ENCODE results near the gene TSPYL4. TPM values are rescaled to one million over a fixed set of nuclear protein-coding genes. Genes with fewer than 3 reads are reported as not detected.

Gene TSPYL4
- 13.6 to 15.3 TPM (median 14.2 TPM) in 3 replicates for total RNA-seq (2021)
- Bru-seq, nascent RNA = percentile 94 among the genes with signal in this experiment
- long read RNA-seq, experiment 1, full-length matches to known transcripts = 40 of 69 reads
- long read RNA-seq, experiment 1, partial matches to known transcripts = 0 of 69 reads
- long read RNA-seq, experiment 1, other reads (novel, unspliced or antisense) = 29 of 69 reads
- long read RNA-seq, experiment 2, full-length matches to known transcripts = 15 of 19 reads
- long read RNA-seq, experiment 2, partial matches to known transcripts = 0 of 19 reads
- long read RNA-seq, experiment 2, other reads (novel, unspliced or antisense) = 4 of 19 reads
- long read RNA-seq, experiment 3, full-length matches to known transcripts = 1 of 1 reads
- long read RNA-seq, experiment 3, partial matches to known transcripts = 0 of 1 reads
- long read RNA-seq, experiment 3, other reads (novel, unspliced or antisense) = 0 of 1 reads

DNA sequence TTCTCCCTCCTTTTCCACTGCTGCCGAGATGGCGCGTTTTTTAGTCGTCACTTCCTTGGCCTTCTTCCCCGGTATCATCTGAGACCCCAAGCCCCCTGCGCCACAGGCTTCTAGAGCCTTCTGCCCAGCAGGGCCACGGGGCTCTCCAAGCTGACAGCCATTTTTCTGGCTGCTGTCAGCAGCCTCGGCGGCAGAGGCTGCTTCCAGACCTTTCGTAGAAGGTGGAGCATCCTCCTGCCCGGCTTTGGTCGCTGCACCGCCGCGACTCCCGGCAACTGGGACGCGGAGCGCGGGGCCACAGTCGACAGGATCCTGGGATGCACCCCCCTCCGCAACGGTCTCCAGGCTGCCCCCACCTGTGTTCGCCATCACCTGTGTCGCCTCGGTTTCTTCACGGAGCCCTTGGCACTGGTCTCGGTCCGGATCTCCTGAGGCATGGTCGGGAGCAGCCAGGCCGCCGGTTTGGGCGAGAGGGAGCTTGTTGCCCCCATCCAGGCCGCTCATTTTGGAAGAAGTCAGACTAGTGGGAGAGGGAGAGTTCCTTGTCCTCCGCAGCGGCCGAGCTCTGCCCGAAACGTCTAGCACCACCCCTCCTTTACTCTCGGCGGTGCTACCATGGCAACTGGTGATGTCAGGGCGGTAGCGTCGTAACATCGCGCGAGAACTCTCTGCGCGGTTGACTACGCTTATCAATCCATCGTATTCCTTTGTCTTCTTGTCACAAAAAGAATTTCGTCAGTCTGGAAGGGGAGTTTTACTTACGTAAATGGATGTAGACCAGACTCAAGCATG, at the start of gene TSPYL4:
Gene TSPYL4 (minus strand): TSS at position 571 of the 792 bp plus-strand sequence. CDS start 67 bp downstream, at position 504.
- Mint-ChIP-seq H3K9me3 (no peaks in the 10 kb centered on the region), H3K4me1 (peaks cover 27% of the 10 kb centered on the region; the same call in 1 of the 2 replicates), H3K27me3 (ENCODE audit: low read depth) (no peaks in the 10 kb centered on the region), H3K27ac (no peak within 1 kb of the TSS), H3K36me3 (peaks cover 3% of the 10 kb centered on the region; the same call in 1 of the 2 replicates), H3K4me3 (no peak within 1 kb of the TSS)
- CTCF ChIA-PET = interaction anchor here (0.6 to 1.6 kb wide), 4 partner anchors 15 to 307 kb away, joined by 3 to 6 read pairs (median 4); no protein-coding TSS in a partner anchor
- ATAC-seq (peak; percentile 95), DNase-seq (ENCODE audit: low spot score) (peak; percentile 91)
- POLR2A ChIA-PET = interaction anchor here (0.7 to 1.5 kb wide), 7 partner anchors 15 to 318 kb away, joined by 3 to 9 read pairs (median 3); partner anchors contain the start of genes RWDD1 and TSPYL1
- TF ChIP-seq GABPB1 (CRISPR knock-in tag; IDR thresholded peaks at IDR 0.05) (0 out of 2 replicates have a peak, but pooled peaks have one; percentile 68), ZBTB21 (CRISPR knock-in tag; IDR thresholded peaks at IDR 0.05; ENCODE audit: borderline replicate concordance) (no peak), FOXK1 (CRISPR knock-in tag; IDR thresholded peaks at IDR 0.05) (peak; percentile 41; the same call in 1 of the 2 replicates), CREB1 (CRISPR knock-in tag; IDR thresholded peaks at IDR 0.05) (no peak), CREM (CRISPR knock-in tag; IDR thresholded peaks at IDR 0.05) (peak; percentile 65), GRHL2 (CRISPR knock-in tag; IDR thresholded peaks at IDR 0.05; ENCODE audit: insufficient replicate concordance, severe bottlenecking) (no peak), FOXP1 (CRISPR knock-in tag; IDR thresholded peaks at IDR 0.05; ENCODE audit: borderline replicate concordance) (peak; percentile 68; the same call in 1 of the 2 replicates), ESRRA (CRISPR knock-in tag; IDR thresholded peaks at IDR 0.05; ENCODE audit: borderline replicate concordance) (no peak), SMAD4 (CRISPR knock-in tag; IDR thresholded peaks at IDR 0.05) (no peak), SMAD3 (CRISPR knock-in tag; IDR thresholded peaks at IDR 0.05; ENCODE audit: borderline replicate concordance) (peak; percentile 75), ZNF121 (CRISPR knock-in tag; IDR thresholded peaks at IDR 0.05) (no peak), JUN (CRISPR knock-in tag; IDR thresholded peaks at IDR 0.05) (no peak)
- TF ChIP-seq, protein P1, sequence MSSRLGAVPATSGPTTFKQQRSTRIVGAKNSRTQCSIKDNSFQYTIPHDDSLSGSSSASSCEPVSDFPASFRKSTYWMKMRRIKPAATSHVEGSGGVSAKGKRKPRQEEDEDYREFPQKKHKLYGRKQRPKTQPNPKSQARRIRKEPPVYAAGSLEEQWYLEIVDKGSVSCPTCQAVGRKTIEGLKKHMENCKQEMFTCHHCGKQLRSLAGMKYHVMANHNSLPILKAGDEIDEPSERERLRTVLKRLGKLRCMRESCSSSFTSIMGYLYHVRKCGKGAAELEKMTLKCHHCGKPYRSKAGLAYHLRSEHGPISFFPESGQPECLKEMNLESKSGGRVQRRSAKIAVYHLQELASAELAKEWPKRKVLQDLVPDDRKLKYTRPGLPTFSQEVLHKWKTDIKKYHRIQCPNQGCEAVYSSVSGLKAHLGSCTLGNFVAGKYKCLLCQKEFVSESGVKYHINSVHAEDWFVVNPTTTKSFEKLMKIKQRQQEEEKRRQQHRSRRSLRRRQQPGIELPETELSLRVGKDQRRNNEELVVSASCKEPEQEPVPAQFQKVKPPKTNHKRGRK (CRISPR knock-in tag; IDR thresholded peaks at IDR 0.05; ENCODE audit: borderline replicate concordance) = no peak
- TF ChIP-seq, protein P2, sequence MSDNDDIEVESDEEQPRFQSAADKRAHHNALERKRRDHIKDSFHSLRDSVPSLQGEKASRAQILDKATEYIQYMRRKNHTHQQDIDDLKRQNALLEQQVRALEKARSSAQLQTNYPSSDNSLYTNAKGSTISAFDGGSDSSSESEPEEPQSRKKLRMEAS (CRISPR knock-in tag; IDR thresholded peaks at IDR 0.05) = peak; percentile 67; the same call in 1 of the 2 replicates
- TF ChIP-seq, protein P3, sequence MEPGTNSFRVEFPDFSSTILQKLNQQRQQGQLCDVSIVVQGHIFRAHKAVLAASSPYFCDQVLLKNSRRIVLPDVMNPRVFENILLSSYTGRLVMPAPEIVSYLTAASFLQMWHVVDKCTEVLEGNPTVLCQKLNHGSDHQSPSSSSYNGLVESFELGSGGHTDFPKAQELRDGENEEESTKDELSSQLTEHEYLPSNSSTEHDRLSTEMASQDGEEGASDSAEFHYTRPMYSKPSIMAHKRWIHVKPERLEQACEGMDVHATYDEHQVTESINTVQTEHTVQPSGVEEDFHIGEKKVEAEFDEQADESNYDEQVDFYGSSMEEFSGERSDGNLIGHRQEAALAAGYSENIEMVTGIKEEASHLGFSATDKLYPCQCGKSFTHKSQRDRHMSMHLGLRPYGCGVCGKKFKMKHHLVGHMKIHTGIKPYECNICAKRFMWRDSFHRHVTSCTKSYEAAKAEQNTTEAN (CRISPR knock-in tag; IDR thresholded peaks at IDR 0.05) = 0 out of 2 replicates have a peak, but pooled peaks have one; percentile 18
- TF ChIP-seq, protein P4, sequence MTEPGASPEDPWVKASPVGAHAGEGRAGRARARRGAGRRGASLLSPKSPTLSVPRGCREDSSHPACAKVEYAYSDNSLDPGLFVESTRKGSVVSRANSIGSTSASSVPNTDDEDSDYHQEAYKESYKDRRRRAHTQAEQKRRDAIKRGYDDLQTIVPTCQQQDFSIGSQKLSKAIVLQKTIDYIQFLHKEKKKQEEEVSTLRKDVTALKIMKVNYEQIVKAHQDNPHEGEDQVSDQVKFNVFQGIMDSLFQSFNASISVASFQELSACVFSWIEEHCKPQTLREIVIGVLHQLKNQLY (CRISPR knock-in tag; IDR thresholded peaks at IDR 0.05) = no peak
- TF ChIP-seq, protein P5, sequence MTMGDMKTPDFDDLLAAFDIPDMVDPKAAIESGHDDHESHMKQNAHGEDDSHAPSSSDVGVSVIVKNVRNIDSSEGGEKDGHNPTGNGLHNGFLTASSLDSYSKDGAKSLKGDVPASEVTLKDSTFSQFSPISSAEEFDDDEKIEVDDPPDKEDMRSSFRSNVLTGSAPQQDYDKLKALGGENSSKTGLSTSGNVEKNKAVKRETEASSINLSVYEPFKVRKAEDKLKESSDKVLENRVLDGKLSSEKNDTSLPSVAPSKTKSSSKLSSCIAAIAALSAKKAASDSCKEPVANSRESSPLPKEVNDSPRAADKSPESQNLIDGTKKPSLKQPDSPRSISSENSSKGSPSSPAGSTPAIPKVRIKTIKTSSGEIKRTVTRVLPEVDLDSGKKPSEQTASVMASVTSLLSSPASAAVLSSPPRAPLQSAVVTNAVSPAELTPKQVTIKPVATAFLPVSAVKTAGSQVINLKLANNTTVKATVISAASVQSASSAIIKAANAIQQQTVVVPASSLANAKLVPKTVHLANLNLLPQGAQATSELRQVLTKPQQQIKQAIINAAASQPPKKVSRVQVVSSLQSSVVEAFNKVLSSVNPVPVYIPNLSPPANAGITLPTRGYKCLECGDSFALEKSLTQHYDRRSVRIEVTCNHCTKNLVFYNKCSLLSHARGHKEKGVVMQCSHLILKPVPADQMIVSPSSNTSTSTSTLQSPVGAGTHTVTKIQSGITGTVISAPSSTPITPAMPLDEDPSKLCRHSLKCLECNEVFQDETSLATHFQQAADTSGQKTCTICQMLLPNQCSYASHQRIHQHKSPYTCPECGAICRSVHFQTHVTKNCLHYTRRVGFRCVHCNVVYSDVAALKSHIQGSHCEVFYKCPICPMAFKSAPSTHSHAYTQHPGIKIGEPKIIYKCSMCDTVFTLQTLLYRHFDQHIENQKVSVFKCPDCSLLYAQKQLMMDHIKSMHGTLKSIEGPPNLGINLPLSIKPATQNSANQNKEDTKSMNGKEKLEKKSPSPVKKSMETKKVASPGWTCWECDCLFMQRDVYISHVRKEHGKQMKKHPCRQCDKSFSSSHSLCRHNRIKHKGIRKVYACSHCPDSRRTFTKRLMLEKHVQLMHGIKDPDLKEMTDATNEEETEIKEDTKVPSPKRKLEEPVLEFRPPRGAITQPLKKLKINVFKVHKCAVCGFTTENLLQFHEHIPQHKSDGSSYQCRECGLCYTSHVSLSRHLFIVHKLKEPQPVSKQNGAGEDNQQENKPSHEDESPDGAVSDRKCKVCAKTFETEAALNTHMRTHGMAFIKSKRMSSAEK (CRISPR knock-in tag; IDR thresholded peaks at IDR 0.05; ENCODE audit: borderline replicate concordance) = no peak
- TF ChIP-seq, protein P6, sequence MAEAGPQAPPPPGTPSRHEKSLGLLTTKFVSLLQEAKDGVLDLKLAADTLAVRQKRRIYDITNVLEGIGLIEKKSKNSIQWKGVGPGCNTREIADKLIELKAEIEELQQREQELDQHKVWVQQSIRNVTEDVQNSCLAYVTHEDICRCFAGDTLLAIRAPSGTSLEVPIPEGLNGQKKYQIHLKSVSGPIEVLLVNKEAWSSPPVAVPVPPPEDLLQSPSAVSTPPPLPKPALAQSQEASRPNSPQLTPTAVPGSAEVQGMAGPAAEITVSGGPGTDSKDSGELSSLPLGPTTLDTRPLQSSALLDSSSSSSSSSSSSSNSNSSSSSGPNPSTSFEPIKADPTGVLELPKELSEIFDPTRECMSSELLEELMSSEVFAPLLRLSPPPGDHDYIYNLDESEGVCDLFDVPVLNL (CRISPR knock-in tag; IDR thresholded peaks at IDR 0.05; ENCODE audit: borderline replicate concordance, low read depth) = no peak
- TF ChIP-seq, protein P7, sequence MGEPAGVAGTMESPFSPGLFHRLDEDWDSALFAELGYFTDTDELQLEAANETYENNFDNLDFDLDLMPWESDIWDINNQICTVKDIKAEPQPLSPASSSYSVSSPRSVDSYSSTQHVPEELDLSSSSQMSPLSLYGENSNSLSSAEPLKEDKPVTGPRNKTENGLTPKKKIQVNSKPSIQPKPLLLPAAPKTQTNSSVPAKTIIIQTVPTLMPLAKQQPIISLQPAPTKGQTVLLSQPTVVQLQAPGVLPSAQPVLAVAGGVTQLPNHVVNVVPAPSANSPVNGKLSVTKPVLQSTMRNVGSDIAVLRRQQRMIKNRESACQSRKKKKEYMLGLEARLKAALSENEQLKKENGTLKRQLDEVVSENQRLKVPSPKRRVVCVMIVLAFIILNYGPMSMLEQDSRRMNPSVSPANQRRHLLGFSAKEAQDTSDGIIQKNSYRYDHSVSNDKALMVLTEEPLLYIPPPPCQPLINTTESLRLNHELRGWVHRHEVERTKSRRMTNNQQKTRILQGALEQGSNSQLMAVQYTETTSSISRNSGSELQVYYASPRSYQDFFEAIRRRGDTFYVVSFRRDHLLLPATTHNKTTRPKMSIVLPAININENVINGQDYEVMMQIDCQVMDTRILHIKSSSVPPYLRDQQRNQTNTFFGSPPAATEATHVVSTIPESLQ (CRISPR knock-in tag; IDR thresholded peaks at IDR 0.05) = no peak
- TF ChIP-seq, protein P8, sequence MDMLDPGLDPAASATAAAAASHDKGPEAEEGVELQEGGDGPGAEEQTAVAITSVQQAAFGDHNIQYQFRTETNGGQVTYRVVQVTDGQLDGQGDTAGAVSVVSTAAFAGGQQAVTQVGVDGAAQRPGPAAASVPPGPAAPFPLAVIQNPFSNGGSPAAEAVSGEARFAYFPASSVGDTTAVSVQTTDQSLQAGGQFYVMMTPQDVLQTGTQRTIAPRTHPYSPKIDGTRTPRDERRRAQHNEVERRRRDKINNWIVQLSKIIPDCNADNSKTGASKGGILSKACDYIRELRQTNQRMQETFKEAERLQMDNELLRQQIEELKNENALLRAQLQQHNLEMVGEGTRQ (CRISPR knock-in tag; IDR thresholded peaks at IDR 0.05) = no peak
